Measurements from ENCODE around the gene CPLX1. TPM values are rescaled to one million over a fixed set of nuclear protein-coding genes. Genes with fewer than 3 reads are reported as not detected.

Gene CPLX1
- total RNA-seq, 4 donors from 2014 or later = 0.38 to 0.44 TPM; not detected in 2

GRCh38 chr4:793941-794621, 31.8 kb downstream of the CPLX1 start:
- no peaks in the 10 kb centered on the region for H3K9me3 ChIP-seq
- no peaks in the 10 kb centered on the region for H3K36me3 ChIP-seq
- TF ChIP-seq POLR2A (IDR thresholded peaks at IDR 0.05) (no peak), EP300 (IDR thresholded peaks at IDR 0.05) (no peak), CTCF (IDR thresholded peaks at IDR 0.05) (no peak), POLR2AphosphoS5 (IDR thresholded peaks at IDR 0.05) (no peak)
- H3K4me1 ChIP-seq = peaks cover 45% of the 10 kb centered on the region
- no peak overlapping the region for H3K4me3 ChIP-seq
- WGBS = 49% methylated on average over 19 of the region's 19 CpGs
- H3K27ac ChIP-seq = no peak overlapping the region
- no peak for DNase-seq (ENCODE audit: low spot score in 2 of 2)
- H3K27me3 ChIP-seq = peaks cover 65% of the 10 kb centered on the region

GRCh38 chr4:793093-793861, 32.7 kb downstream of the CPLX1 start:
- TF ChIP-seq POLR2A (IDR thresholded peaks at IDR 0.05) (no peak), CTCF (IDR thresholded peaks at IDR 0.05) (no peak), EP300 (IDR thresholded peaks at IDR 0.05) (no peak), POLR2AphosphoS5 (IDR thresholded peaks at IDR 0.05) (no peak)
- Histone ChIP-seq H3K27ac (no peak overlapping the region), H3K4me3 (no peak overlapping the region), H3K9me3 (no peaks in the 10 kb centered on the region), H3K27me3 (peaks cover 68% of the 10 kb centered on the region), H3K36me3 (no peaks in the 10 kb centered on the region), H3K4me1 (peaks cover 51% of the 10 kb centered on the region)
- DNase-seq (ENCODE audit: low spot score in 2 of 2) = no peak
- 66% methylated on average over 5 of the region's 19 CpGs for WGBS

GRCh38 chr4:792626-793092, 33.3 kb downstream of the CPLX1 start:
- Histone ChIP-seq H3K9me3 (no peaks in the 10 kb centered on the region), H3K27me3 (peaks cover 72% of the 10 kb centered on the region)

GRCh38 chr4:791898-792625, 33.9 kb downstream of the CPLX1 start:
- peaks cover 53% of the 10 kb centered on the region for H3K4me1 ChIP-seq
- TF ChIP-seq CTCF (IDR thresholded peaks at IDR 0.05) = no peak
- no peak for TF ChIP-seq POLR2A (IDR thresholded peaks at IDR 0.05)
- no peak for TF ChIP-seq EP300 (IDR thresholded peaks at IDR 0.05)
- TF ChIP-seq POLR2AphosphoS5 (IDR thresholded peaks at IDR 0.05) = no peak
- WGBS = 2% methylated on average over 26 of the region's 50 CpGs
- peak overlapping the region; percentile 33 for H3K4me3 ChIP-seq
- H3K27me3 ChIP-seq = peaks cover 74% of the 10 kb centered on the region
- no peak overlapping the region for H3K27ac ChIP-seq
- no peak for DNase-seq (ENCODE audit: low spot score in 2 of 2)
- no peaks in the 10 kb centered on the region for H3K36me3 ChIP-seq
- H3K9me3 ChIP-seq = no peaks in the 10 kb centered on the region

More at GRCh38 chr4:792626-793092, 33.3 kb downstream of the CPLX1 start:
- TF ChIP-seq POLR2AphosphoS5 (IDR thresholded peaks at IDR 0.05) (no peak), CTCF (IDR thresholded peaks at IDR 0.05) (no peak), EP300 (IDR thresholded peaks at IDR 0.05) (no peak), POLR2A (IDR thresholded peaks at IDR 0.05) (no peak)
- no peak overlapping the region for H3K27ac ChIP-seq
- H3K4me1 ChIP-seq = peaks cover 52% of the 10 kb centered on the region
- no peak for DNase-seq (ENCODE audit: low spot score in 2 of 2)
- H3K4me3 ChIP-seq = peak overlapping the region; percentile 33
- no peaks in the 10 kb centered on the region for H3K36me3 ChIP-seq
- WGBS = 26% methylated on average over 13 of the region's 17 CpGs
